Mucosa of stomach (tissue), 1 donor: ENCODE results near the gene NKAIN2.

Experiments
- H3K27me3 ChIP-seq: one replicate; pipeline ENCODE4 v1.7.0; 2013; ENCODE audit warnings: mild to moderate bottlenecking, low read length; ENCODE audit not compliant: control insufficient read depth, insufficient read depth
- H3K36me3 ChIP-seq: one replicate; pipeline ENCODE4 v1.7.0; 2013; ENCODE audit warnings: low read length; ENCODE audit not compliant: control insufficient read depth, insufficient read depth
- H3K4me1 ChIP-seq: one replicate; pipeline ENCODE4 v1.7.0; 2013; ENCODE audit warnings: mild to moderate bottlenecking, low read length; ENCODE audit not compliant: control insufficient read depth, insufficient read depth
- H3K4me3 ChIP-seq: one replicate; pipeline ENCODE4 v1.7.0; 2013; ENCODE audit warnings: low read length
- H3K9ac ChIP-seq: one replicate; pipeline ENCODE4 v1.7.0; 2013; ENCODE audit warnings: mild to moderate bottlenecking, low read length, moderate library complexity
- H3K9me3 ChIP-seq: one replicate; pipeline ENCODE4 v1.7.0; 2013; ENCODE audit warnings: mild to moderate bottlenecking, low read length, moderate library complexity; ENCODE audit not compliant: control insufficient read depth
- donor health status: Pancreatic carcinoma.

Gene NKAIN2

DNA sequence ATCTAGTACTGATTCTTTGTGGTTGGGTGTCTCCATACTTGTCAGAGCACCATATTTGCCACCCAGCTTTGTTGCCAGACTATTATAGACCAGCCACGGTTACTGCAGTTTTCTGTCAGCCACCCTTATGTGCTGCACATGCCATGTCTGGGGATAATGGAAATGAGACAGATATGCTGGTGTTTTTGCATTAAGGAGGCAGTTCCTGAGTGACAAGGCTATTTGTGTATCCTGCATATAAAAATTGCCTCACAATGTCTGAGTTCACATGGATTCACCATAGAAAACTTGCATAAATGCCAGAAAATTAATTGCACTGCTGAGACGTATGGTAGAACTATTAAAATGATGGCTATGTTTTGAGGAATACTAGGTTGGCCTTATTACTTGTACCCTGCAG is 51.8 kb downstream of the NKAIN2 start:
- no peaks in the 10 kb centered on the region for H3K4me1 ChIP-seq
- no peak overlapping the region for H3K9ac ChIP-seq
- H3K9me3 ChIP-seq: no peaks in the 10 kb centered on the region
- no peak overlapping the region for H3K4me3 ChIP-seq
- no peaks in the 10 kb centered on the region for H3K36me3 ChIP-seq
- no peaks in the 10 kb centered on the region for H3K27me3 ChIP-seq

GRCh38 chr6:123859291-123859690 is 55.6 kb downstream of the NKAIN2 start:
- Histone ChIP-seq H3K27me3 (no peaks in the 10 kb centered on the region), H3K9me3 (no peaks in the 10 kb centered on the region), H3K4me1 (no peaks in the 10 kb centered on the region), H3K9ac (no peak overlapping the region), H3K4me3 (no peak overlapping the region), H3K36me3 (no peaks in the 10 kb centered on the region)

GRCh38 chr6:123869334-123869733 is 65.7 kb downstream of the NKAIN2 start:
- Histone ChIP-seq H3K36me3 (no peaks in the 10 kb centered on the region), H3K9me3 (no peaks in the 10 kb centered on the region), H3K4me1 (no peaks in the 10 kb centered on the region), H3K9ac (no peak overlapping the region), H3K27me3 (no peaks in the 10 kb centered on the region), H3K4me3 (no peak overlapping the region)

GRCh38 chr6:123873974-123874373 is 70.3 kb downstream of the NKAIN2 start:
- H3K9me3 ChIP-seq: no peaks in the 10 kb centered on the region
- H3K36me3 ChIP-seq: no peaks in the 10 kb centered on the region
- no peak overlapping the region for H3K9ac ChIP-seq
- no peak overlapping the region for H3K4me3 ChIP-seq
- no peaks in the 10 kb centered on the region for H3K27me3 ChIP-seq
- no peaks in the 10 kb centered on the region for H3K4me1 ChIP-seq

- Histone ChIP-seq H3K27me3 (no peaks in the 10 kb centered on the region), H3K9me3 (no peaks in the 10 kb centered on the region), H3K4me3 (no peak overlapping the region), H3K4me1 (no peaks in the 10 kb centered on the region), H3K9ac (no peak overlapping the region), H3K36me3 (no peaks in the 10 kb centered on the region)
These were observed 72.1 kb downstream of the NKAIN2 start for GRCh38 chr6:123875784-123876183.

DNA sequence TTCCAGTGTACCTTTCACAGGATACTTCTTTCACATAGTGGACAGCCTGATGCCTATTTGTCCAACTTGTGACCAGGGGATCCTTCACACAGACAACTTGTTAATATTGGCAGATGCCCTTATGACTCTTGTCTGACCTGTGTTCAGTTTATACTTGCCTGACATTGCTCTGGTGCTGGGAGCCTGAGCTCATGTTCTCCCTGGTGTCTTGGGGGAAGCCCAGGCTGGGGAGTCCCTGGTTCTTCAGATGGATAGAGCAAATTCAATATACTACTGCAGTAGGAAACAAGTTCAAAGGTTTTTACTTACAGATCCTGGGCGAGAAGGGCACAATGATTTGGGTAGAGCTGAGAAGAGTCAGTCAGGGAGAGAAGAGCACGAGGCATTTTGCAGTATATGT is 76.1 kb downstream of the NKAIN2 start:
- no peak overlapping the region for H3K4me3 ChIP-seq
- no peaks in the 10 kb centered on the region for H3K4me1 ChIP-seq
- no peaks in the 10 kb centered on the region for H3K9me3 ChIP-seq
- H3K36me3 ChIP-seq: no peaks in the 10 kb centered on the region
- no peak overlapping the region for H3K9ac ChIP-seq
- no peaks in the 10 kb centered on the region for H3K27me3 ChIP-seq

DNA sequence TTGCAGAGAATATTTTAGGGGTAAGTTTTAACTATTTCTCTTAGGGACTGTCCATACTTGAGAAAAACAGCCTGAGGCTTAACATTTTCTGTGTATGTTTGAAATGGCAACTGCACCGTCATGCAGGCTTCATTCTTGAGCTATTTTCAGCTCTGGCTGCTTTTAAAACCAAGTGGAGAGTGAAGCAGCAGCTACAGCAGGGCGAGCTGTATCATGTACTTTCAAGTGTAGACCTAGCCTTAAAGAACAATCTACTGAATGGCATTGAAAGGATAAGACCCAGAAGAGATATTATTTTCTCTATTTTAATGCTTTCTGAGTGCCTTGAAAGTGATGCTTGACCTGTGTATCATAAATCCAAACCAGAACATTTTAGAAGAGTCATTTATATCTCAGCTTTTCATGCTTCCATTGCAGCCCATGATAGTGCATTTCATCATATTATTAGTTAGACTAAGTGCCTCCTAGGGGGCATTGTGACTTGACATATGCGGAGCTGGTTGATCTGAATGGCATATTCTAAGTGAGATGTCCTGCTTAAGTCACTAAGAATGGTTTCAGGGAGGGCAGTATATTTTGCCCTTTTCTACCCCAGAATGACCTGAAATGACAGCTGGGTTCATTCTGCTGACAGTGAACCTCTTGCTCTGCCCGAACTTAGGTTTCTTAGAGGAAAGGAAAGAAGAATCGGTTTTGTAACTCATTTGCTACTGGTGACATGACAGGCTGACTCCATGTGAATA is 85.3 kb downstream of the NKAIN2 start:
- Histone ChIP-seq H3K4me1 (no peaks in the 10 kb centered on the region), H3K4me3 (no peak overlapping the region), H3K9me3 (no peaks in the 10 kb centered on the region), H3K27me3 (no peaks in the 10 kb centered on the region), H3K36me3 (no peaks in the 10 kb centered on the region), H3K9ac (no peak overlapping the region)

GRCh38 chr6:123895346-123895745 is 91.7 kb downstream of the NKAIN2 start:
- H3K27me3 ChIP-seq: no peaks in the 10 kb centered on the region

GRCh38 chr6:123895806-123896205 is 92.1 kb downstream of the NKAIN2 start:
- Histone ChIP-seq H3K9ac (no peak overlapping the region), H3K9me3 (no peaks in the 10 kb centered on the region), H3K36me3 (no peaks in the 10 kb centered on the region), H3K4me1 (no peaks in the 10 kb centered on the region), H3K27me3 (no peaks in the 10 kb centered on the region), H3K4me3 (no peak overlapping the region)

More at GRCh38 chr6:123895346-123895745, 91.7 kb downstream of the NKAIN2 start:
- Histone ChIP-seq H3K36me3 (no peaks in the 10 kb centered on the region), H3K9ac (no peak overlapping the region), H3K4me3 (no peak overlapping the region), H3K4me1 (no peaks in the 10 kb centered on the region), H3K9me3 (no peaks in the 10 kb centered on the region)

DNA sequence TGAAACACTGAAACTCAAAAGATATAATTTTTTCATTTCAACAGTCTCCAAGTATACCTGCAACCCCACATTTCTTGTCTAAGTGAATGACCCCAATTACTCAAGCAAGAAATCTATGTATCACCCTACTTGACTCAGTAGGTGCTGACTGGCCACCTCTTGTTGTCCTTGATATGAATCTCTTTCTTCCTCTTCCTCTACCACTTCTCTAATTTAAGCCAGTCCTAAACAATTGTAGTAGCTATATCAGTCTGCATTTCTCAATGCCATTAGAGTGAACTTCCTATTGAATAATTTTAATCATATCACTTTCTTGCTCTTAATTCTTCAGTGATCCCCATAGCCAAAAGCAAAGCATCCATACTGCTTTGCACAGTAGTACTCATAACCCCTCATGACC is 93.2 kb downstream of the NKAIN2 start:
- Histone ChIP-seq H3K4me1 (no peaks in the 10 kb centered on the region), H3K27me3 (no peaks in the 10 kb centered on the region), H3K9me3 (no peaks in the 10 kb centered on the region), H3K9ac (no peak overlapping the region), H3K36me3 (no peaks in the 10 kb centered on the region), H3K4me3 (no peak overlapping the region)

GRCh38 chr6:123897965-123898364 is 94.3 kb downstream of the NKAIN2 start:
- no peak overlapping the region for H3K9ac ChIP-seq
- H3K4me1 ChIP-seq: no peaks in the 10 kb centered on the region
- H3K4me3 ChIP-seq: no peak overlapping the region
- no peaks in the 10 kb centered on the region for H3K36me3 ChIP-seq
- no peaks in the 10 kb centered on the region for H3K9me3 ChIP-seq
- no peaks in the 10 kb centered on the region for H3K27me3 ChIP-seq

DNA sequence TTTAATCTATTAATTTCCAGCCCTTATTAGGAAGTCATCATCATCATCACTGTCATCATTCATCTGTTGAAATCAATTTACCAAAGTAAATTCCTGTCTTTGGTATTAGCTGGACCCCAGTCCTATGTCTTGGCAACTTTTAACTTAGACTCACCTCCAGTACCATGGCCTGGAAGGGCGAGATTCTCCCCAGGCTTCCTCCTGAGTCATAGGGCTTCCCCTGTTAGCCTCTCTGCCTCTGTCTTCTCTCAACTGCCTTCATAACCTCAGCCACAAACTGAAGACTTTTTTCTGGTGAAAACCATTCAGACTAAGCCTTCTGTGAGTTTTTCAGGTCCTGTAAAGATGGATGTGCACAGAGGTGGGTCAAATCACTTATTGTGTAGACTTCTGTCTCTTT is 95.0 kb downstream of the NKAIN2 start:
- Histone ChIP-seq H3K27me3 (no peaks in the 10 kb centered on the region), H3K9ac (no peak overlapping the region), H3K9me3 (no peaks in the 10 kb centered on the region), H3K4me1 (no peaks in the 10 kb centered on the region), H3K36me3 (no peaks in the 10 kb centered on the region), H3K4me3 (no peak overlapping the region)

- H3K9ac ChIP-seq: no peak overlapping the region
- H3K36me3 ChIP-seq: no peaks in the 10 kb centered on the region
- no peaks in the 10 kb centered on the region for H3K4me1 ChIP-seq
- H3K27me3 ChIP-seq: no peaks in the 10 kb centered on the region
- no peaks in the 10 kb centered on the region for H3K9me3 ChIP-seq
- H3K4me3 ChIP-seq: no peak overlapping the region
These were observed 96.1 kb downstream of the NKAIN2 start for GRCh38 chr6:123899745-123900144.
